HG03575 (cell line): ENCODE results near the gene CHRND.

ENCODE experiments used
- ATAC-seq: cut with Tn5 transposase; IDR thresholded peaks from one replicate; pipeline ENCODE4 v1.9.1; 2021; ENCODE audit not compliant: unreplicated experiment, insufficient number of reproducible peaks, low FRiP score; ENCODE audit errors: extremely low read depth

The CHRND gene

DNA sequence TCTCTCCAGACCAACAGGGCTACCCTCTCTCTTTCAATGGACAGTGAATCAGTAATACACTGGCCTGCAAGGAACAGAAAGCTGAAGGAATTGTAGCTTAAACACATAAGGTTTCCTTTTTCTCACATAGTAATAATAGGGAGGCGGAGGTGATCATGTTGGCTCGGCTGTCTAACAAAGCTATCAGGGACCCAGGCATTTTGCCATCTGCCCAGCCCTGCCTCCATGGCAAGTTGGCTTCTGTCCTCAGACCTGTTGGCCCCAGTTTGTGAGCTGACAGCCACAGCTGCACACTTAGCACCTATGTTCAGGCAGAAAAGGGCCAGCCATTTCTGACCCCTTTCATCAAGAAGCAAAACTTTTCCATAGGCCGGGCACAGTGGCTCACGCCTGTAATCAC lies 11.5 kb downstream of the CHRND start:
- no peak for ATAC-seq

DNA sequence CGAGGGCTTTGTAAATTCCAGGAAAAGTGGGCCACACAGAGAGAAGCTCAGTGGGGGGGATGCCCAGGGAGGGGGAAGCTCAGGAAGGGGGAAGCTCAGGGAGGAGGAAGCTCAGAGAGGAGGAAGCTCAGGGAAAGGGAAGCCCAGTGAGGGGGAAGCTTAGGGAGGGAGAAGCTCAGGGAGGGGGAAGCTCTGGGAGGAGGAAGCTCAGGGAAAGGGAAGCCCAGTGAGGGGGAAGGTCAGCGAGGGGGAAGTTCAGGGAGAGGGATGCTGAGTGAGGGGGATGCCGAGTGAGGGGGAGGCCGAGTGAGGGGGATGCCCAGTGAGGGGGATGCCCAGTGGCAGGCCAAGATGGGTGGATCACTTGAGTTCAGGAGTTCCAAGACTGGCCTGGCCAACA lies 12.7 kb downstream of the CHRND start:
- no peak for ATAC-seq

DNA sequence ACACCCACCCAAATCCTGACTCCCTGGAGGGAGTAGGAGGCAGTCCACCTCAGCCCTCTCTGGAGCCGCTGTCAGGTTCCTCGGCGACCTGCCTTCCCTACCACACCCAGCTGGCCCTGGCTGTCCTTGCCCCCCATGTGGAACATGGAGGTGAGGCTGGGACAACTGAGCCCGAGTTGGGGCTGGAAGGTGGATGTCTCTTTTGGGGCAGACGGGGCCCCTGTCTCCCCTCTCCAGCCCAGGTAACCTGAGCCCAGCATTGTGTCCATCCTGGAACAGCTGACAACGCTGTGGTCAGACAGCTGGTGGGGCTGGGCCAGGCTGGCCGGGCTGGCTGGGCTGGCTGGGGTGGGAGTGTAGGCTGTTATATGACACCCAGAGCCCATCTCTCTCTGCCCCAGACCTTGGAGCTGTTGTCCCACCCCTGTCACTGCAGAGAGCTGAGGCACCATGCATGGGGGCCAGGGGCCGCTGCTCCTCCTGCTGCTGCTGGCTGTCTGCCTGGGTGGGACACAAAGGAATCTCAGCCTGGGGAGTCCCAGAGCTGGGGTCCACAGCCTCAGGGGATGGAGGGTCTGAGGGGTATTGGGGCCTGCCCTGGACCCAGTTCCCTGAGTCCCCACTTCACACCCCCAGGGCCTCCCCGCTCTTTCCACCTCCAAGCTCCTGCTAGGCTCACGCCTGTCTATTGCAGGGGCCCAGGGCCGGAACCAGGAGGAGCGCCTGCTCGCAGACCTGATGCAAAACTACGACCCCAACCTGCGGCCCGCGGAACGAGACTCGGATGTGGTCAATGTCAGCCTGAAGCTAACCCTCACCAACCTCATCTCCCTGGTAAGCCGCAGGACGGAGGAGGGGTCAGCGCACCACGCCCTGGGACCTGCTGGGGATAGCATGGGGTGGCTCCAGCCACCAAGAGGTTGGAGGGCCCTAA lies 13.6 kb downstream of the CHRND start, which contains the start of gene CHRNG:
TSS of gene CHRNG (plus strand) at position 395 of the 934 bp plus-strand sequence. CDS start at position 451, 56 bp downstream.
- ATAC-seq, result no peak

DNA sequence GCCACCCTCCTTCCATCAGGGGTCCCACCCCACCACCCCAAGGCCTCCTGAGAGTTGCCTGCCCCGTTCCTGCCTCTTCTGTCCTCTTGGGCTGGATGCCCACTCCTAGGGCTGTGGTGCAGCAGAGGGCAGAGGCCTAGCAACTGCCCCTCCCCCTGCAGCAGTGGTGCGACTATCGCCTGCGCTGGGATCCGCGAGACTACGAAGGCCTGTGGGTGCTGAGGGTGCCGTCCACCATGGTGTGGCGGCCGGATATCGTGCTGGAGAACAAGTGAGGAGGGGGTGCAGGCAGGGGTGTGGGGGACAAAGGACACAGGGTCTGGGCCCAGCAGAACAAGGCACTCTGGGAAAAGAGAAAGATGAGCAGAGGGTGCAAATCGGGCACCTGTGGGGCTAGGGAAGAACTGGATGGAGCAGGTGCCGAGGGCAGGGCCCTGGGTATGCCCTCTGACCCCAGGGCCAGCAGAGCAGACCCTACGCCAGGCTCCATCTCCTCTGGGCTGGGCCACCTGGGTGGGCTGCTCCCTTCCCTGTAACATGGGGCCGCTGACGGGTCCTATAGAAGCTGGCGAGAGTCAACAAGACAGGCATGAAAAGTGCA lies 14.6 kb downstream of the CHRND start:
- no peak for ATAC-seq

DNA sequence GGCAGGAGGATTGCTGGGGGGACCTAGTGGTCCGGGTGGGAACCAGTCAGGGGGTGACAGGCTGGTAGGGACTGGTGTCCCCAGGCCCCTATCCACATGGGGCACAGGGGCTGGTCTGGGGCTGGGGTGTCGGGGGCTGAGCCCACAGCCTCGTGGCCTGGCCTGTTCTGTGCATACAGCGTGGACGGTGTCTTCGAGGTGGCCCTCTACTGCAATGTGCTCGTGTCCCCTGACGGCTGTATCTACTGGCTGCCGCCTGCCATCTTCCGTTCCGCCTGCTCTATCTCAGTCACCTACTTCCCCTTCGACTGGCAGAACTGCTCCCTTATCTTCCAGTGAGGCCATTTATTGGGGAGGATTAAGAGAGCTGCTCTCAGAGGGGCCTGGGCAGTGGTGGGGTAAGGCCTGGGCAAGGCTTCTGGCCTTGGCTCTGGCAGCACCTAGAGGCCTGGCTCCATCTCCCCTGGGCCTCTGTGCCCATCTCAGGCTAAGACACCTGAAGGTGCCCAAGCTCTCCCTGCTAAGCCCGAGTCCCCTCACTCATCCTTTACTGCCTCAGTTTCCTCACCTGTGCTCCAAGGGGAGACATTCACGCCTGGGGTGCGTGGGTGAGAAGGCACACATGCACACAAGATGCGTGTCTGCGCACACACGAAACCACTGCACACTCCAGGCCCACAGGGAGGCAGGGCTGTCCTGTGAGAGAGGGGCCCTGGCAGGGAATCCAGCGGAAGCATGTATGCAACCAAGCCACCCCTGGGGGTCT lies 15.4 kb downstream of the CHRND start:
- no peak for ATAC-seq

DNA sequence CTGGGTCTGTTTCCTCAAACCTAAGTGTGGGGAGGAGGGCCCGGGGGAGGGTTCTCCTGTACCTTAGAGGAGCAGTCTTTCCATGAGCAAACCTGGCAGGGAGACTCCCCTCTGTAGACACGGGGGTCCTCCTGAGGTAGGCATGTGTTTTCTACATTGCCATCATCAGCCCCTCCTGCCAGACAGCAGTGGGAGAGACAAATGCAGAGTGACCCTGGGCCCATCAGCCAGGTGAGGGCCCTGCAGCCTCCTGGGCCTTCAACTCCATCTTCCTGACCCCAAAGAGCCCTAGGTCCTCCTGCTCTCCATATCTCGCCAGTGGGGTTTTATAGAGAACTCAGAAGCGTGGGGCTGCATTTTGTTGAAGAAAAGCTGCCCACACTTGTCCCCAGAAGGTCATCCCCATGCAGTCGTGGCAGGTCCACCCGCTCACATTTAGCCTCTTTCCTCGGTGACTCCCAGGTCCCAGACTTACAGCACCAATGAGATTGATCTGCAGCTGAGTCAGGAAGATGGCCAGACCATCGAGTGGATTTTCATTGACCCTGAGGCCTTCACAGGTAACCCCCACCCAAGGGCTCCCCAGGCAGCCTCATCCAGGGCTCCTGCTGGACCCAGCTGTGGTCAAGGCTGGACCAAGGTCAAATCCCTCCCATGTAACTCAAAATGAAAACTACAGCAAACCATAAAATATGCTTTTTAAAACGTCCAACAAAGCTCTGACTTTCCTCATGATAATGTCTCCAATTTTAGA lies 16.2 kb downstream of the CHRND start:
- ATAC-seq, result no peak

DNA sequence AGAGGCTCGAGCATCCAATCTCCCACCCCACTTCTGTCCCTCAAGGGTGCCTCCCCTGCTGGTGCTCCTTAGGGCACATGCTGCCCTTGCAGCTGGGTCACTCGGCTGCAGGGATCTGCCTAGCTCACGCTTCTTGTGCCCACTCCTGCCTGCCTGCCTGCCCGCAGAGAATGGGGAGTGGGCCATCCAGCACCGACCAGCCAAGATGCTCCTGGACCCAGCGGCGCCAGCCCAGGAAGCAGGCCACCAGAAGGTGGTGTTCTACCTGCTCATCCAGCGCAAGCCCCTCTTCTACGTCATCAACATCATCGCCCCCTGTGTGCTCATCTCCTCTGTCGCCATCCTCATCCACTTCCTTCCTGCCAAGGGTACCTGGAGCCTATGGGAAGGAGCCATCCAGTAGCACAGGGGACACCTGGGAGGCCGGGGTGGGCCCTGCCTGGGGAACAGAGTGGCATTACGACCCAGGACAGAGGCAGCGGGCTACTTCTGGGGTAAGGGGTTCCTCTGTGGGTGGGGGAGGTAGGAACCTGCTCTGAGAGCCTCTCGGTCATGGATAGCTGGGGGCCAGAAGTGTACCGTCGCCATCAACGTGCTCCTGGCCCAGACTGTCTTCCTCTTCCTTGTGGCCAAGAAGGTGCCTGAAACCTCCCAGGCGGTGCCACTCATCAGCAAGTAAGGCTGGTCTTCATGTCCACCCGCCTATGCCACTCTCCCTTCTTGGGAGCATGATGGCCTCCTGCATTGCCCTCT lies 16.9 kb downstream of the CHRND start:
- ATAC-seq, result no peak

DNA sequence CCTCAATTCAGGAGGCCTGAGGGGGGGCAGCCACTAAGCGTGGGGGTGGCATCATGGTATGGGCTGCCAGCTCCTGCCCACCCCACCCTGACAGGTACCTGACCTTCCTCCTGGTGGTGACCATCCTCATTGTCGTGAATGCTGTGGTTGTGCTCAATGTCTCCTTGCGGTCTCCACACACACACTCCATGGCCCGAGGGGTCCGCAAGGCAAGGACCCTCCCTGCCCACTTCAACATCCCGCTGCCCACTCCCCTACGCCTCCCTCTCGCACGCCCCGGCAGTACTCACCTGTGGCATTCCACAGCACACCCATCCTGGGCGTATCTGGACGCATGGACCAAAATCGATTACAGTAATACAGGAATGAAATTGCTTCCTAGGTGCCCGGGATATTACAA lies 17.5 kb downstream of the CHRND start:
- ATAC-seq, result no peak

DNA sequence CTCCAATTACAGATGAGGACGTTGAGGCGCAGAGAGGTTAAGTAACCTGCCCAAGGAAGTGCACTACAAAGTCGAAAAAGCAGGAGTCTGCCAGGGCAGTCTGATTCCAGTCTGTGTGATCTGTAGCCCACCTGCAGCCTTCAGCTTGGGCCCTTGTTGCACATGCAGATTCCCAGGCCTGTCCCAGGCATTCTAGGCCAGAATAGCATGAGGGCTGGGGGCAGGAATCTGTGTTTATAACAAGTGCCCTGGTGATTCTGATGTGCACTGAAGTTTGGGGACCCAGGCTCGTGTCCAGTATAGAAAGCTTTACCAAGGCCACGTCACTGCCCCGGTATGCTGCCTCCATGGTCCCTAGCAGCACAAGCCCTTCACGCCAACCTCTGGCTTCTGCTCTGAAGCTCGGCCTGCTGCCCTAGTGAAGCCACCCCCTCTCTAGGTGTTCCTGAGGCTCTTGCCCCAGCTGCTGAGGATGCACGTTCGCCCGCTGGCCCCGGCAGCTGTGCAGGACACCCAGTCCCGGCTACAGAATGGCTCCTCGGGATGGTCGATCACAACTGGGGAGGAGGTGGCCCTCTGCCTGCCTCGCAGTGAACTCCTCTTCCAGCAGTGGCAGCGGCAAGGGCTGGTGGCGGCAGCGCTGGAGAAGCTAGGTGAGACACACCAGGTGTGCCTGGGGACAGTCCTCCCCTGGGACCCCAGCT lies 18.1 kb downstream of the CHRND start:
- ATAC-seq, result no peak

DNA sequence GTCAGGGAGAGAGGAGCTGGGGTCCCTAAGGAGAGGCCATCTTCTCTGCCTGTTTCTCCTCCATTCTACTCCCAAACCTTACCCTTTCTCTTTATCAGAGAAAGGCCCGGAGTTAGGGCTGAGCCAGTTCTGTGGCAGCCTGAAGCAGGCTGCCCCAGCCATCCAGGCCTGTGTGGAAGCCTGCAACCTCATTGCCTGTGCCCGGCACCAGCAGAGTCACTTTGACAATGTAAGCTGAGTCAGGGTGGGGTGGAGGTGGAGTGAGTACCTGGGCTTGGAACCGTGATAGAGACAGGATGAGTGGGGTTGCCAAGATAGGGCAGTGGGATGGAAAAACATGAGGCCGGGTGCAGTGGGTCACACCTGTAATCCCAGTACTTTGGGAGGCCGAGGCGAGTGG lies 18.7 kb downstream of the CHRND start:
- ATAC-seq, result no peak

DNA sequence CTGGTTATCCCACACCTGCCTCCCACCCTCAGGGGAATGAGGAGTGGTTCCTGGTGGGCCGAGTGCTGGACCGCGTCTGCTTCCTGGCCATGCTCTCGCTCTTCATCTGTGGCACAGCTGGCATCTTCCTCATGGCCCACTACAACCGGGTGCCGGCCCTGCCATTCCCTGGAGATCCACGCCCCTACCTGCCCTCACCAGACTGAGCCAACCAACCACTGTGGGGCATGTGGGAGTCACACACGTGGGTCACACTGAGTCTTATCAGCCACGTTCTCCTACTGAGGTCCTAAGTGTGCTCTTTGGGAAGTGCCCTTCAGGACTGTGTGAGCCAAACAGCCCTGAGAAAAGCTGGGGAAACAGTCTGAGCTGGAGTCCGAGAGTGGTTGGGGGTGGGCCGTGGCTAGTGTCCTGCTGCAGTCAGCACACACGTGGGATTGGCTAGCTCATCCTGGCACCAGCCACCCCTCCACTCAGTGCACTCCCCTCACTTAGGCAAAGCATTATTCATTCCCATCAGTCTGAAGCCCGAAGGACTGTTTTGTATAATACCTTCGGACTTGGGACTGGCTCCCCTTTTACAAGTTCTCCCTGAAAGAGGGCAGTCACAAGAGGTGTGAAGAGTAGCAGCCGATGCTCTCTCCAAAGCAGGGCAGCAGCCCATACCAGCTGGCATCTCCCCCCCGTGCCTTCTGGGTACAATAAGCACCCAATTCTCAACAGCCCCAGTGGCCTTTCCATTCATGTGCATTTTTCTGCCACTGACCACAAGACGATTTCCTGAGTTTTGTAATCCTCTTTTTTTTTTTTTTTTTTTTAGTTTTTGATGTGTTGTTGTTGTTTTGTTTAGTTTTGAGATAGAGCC lies 19.8 kb downstream of the CHRND start:
- no peak for ATAC-seq

DNA sequence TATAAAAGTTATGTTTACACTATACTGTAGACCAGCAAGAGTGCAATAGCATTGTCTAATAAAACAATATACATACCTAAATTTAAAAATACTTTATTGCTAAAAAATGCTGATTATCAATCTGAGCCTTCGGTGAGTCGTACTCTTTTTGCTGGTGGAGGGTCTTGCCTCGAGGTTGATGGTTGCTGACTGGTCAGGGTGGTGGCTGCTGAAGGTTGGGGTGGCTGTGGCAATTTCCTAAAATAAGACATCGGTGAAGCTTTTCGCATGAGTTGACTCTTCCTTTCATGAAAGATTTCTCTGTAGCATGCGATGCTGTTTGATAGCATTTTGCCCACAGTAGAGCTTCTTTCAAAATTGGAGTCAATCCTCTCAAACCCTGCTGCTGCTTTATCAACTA lies 22.0 kb downstream of the CHRND start:
- ATAC-seq, result no peak

DNA sequence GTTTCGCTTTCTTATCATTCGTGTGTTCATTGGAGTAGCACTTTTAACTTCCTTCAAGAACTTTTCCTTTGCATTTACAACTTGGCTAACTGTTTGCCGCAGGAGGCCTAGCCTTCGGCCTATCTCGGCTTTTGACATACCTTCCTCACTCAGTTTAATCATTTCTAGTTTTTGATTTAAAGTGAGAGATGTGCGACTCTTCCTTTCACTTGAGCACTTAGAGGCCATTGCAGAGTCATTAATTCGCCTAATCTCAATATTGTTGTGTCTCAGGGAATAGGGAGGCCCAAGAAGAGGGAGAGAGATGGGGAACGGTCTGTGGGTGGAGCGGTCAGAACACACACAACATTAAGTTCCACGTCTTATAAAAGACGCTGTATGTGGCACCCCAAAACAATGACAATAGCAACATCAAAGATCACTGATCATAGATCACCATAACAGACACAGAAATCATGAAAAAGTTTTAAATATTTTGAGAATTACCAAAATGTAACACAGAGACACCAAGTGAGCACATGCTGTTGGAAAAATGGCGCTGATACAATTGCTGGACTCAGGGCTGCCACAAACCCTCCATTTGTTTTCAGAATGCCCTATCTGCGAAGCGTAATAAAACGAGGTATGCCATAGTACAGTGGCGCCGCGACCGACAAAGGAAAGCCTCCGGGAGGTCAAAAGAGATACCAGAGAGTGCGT lies 23.8 kb downstream of the CHRND start:
- ATAC-seq, result no peak

DNA sequence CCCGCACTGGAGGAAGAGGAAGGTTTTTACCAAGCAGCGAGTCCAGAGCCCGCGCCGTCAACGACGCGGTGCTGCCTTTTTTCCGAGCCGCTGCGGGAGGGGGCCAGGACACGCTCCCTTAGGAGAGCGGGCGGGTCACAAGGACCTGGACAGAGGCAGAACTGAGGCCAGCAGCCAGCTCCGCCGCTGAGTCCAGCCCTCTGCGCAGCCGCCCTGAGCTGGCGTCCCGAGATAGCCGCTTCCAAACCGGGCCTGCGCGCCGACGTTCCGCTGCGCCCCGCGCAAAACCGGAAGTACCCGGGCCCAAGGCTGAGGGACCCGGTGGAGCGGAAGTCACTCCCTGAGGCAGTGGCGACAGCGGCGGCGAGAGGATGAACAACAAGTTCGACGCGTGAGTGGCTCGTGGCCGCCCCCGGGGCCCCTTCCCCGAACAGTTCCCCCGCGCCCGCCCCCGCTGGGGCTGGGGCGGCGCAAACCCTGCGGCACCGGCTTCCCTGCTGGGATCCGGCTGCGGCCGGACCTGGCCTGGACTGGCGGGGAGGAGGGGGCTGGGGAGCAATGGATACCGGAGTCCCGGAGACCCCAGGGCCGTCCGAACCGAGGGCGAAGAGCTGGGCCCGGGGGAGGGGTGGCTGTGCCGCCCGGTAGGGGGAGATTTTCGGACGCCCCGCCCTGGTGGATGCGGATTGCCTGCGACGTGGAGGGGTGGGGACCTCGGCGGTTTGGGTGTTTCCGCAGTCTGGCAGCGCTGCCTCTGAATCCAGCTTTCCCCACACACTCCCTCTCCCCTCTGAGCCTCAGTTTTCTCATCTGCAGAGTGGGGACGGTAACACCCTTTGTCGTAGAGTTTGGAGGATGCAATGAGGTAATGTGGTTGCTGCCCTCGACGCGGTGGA lies 24.6 kb downstream of the CHRND start, which contains the start of the genes EIF4E2 and TIGD1:
TSS of gene EIF4E2 (plus strand) at position 336 of the 896 bp plus-strand sequence. CDS start at position 372, 36 bp downstream.
TSS of gene TIGD1 (minus strand) at position 204 of the 896 bp plus-strand sequence. CDS start 675 bp downstream, outside the sequence.
- peak; percentile 74 for ATAC-seq

DNA sequence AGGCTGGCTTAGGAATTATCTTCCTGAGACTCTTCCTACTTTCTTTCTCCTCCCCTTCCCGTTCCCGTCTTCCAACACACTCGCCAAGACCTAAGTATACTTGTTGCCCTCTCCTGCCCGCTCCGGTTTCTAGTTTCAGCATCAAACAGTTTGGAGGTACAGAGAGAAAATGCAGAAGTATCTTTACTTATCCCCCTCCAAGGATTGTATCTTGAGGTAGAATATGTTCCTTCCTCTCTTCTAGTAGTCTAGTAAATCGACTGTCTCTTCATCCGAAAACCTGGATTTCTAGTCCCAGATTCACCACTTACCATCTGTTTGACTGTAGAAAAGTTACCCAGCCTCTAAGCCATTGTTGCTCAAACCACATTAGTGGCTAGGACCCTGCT lies 25.3 kb downstream of the CHRND start:
- ATAC-seq, result no peak
